Left ventricle myocardium superior (tissue), 1 donor: ENCODE measurements around the gene STING1. TPM values are rescaled to one million over a fixed set of nuclear protein-coding genes. Genes with fewer than 3 reads are reported as not detected.

Experiments used
- total RNA-seq: library from RNA; stranded (reverse); fragmentation: NEBNext Ultra II Directional; extraction: Animal tissue kit (Norgen Biotek cat#: 25700); gene quantifications from one replicate; pipeline ENCODE4 v1.2.1, GENCODE V29; 2021
- donor health status: DM: no; HTN: yes; CAD: no; lungs with severe emphysema.

Gene STING1
- total RNA-seq, 1 donor from 2014 or later = 46.3 TPM

Other genes with a start within 250 kb of the STING1 start
- 121 TPM for gene MATR3, start 189.0 kb downstream of the STING1 start, total RNA-seq
- gene PAIP2, start 140.9 kb downstream of the STING1 start, total RNA-seq = 136 TPM
- gene SLC23A1, start 99.5 kb downstream of the STING1 start, total RNA-seq = not detected
- 1.6 TPM for gene MZB1, start 92.8 kb downstream of the STING1 start, total RNA-seq
- 56.5 TPM for gene PROB1, start 87.7 kb downstream of the STING1 start, total RNA-seq
- gene SPATA24, start 78.7 kb downstream of the STING1 start, total RNA-seq = 17.3 TPM
- gene DNAJC18, start 43.2 kb downstream of the STING1 start, total RNA-seq = 10.5 TPM
- gene ECSCR, start 20.0 kb downstream of the STING1 start, total RNA-seq = 20.6 TPM
- not detected for gene SMIM33, start 11.8 kb downstream of the STING1 start, total RNA-seq
- gene UBE2D2, start 78.6 kb upstream of the STING1 start, total RNA-seq = 118 TPM
- gene CXXC5, start 165.6 kb upstream of the STING1 start, total RNA-seq = 75.7 TPM